ENCODE data around the gene ZFAND6.

GRCh38 chr15:80180986-80181385 is 121.5 kb downstream of the ZFAND6 start:
- TF ChIP-seq SNAI2 (CRISPR knock-in tag; IDR thresholded peaks at IDR 0.05) (no peak), ARNTL (CRISPR knock-in tag; IDR thresholded peaks at IDR 0.05; ENCODE audit: borderline replicate concordance, low read depth) (no peak)

Data from SK-N-SH treated with all-trans-retinoic acid at 6 μM for 48 hours (cell line).